CD4-positive, alpha-beta T cell treated with Interleukin-1 beta for 1 hour (primary cell): ENCODE data around the gene COMMD6.
"Not testable (repeated sequence)": the region's sequence is repeated elsewhere in the genome, so short reads cannot be mapped to it uniquely, and the experiment has no call there.

Source experiments
- DNase-seq, 2 donors: peaks; one replicate each; pipeline ENCODE4 v3.0.0-alpha.2; 2020 to 2022

Gene COMMD6

GRCh38 chr13:75537401-75538365, at the start of gene COMMD6:
Gene COMMD6 (minus strand): TSS chr13:75537841. CDS start chr13:75537805, 36 bp downstream.
- peak; percentile 59 to 60 for DNase-seq

GRCh38 chr13:75585153-75585552, 47.5 kb upstream of the COMMD6 start:
- no peak for DNase-seq

- DNase-seq = no peak
Measured at GRCh38 chr13:75583091-75583490, 45.5 kb upstream of the COMMD6 start.

- DNase-seq = no peak
Measured at GRCh38 chr13:75581874-75582640, 44.4 kb upstream of the COMMD6 start.

GRCh38 chr13:75579529-75579928, 41.9 kb upstream of the COMMD6 start:
- no peak for DNase-seq

- DNase-seq = no peak
Measured at GRCh38 chr13:75569576-75569975, 31.9 kb upstream of the COMMD6 start.

- DNase-seq = no peak
Measured at GRCh38 chr13:75566658-75567057, 29.0 kb upstream of the COMMD6 start.

GRCh38 chr13:75558145-75558840, 20.7 kb upstream of the COMMD6 start:
- no peak for DNase-seq

- DNase-seq = no peak
Measured at GRCh38 chr13:75556961-75557360, 19.3 kb upstream of the COMMD6 start.

GRCh38 chr13:75555836-75556235, 18.2 kb upstream of the COMMD6 start:
- no peak for DNase-seq

GRCh38 chr13:75554981-75555380, 17.3 kb upstream of the COMMD6 start:
- DNase-seq = no peak

- no peak for DNase-seq
Measured at GRCh38 chr13:75554464-75554863, 16.8 kb upstream of the COMMD6 start.

- DNase-seq = no peak
Measured at GRCh38 chr13:75550159-75550567, 12.5 kb upstream of the COMMD6 start.

GRCh38 chr13:75549262-75550158, 11.9 kb upstream of the COMMD6 start, which contains the start of gene UCHL3:
Gene UCHL3 (plus strand): TSS chr13:75549791. CDS start chr13:75549821, 30 bp downstream.
- peak; percentile 96 to 97 for DNase-seq

GRCh38 chr13:75547917-75548316, 10.3 kb upstream of the COMMD6 start:
- no peak for DNase-seq

- DNase-seq = not testable (repeated sequence)
Measured at GRCh38 chr13:75545386-75545785, 7.7 kb upstream of the COMMD6 start.

- no peak for DNase-seq
Measured at GRCh38 chr13:75544681-75545330, 7.2 kb upstream of the COMMD6 start.

GRCh38 chr13:75541961-75542360, 4.3 kb upstream of the COMMD6 start:
- no peak for DNase-seq

- DNase-seq = peak in 1 of 2 donors; percentile 25
Measured at GRCh38 chr13:75541287-75541686, 3.6 kb upstream of the COMMD6 start.

GRCh38 chr13:75533861-75534260, 3.8 kb downstream of the COMMD6 start:
- no peak for DNase-seq

- no peak for DNase-seq
Measured at GRCh38 chr13:75530549-75530961, 7.1 kb downstream of the COMMD6 start.
